CD4-positive, alpha-beta T cell treated with Interleukin-4 for 1 hour (primary cell): ENCODE results near the gene HMOX2.

Experiments
- DNase-seq, 2 donors: peaks; one replicate each; pipeline ENCODE4 v3.0.0-alpha.2; 2020 to 2022

The HMOX2 gene

GRCh38 chr16:4475880-4476788 lies at the start of gene HMOX2:
Gene HMOX2 (plus strand): TSS chr16:4476398. CDS start chr16:4505525, 29,127 bp downstream.
- DNase-seq = peak; percentile 94 to 95

- DNase-seq = no peak
Observed at GRCh38 chr16:4426722-4427372, 49.4 kb upstream of the HMOX2 start.

GRCh38 chr16:4428500-4428899 lies 47.7 kb upstream of the HMOX2 start:
- no peak for DNase-seq

- DNase-seq = no peak
Observed at GRCh38 chr16:4431023-4431422, 45.2 kb upstream of the HMOX2 start.

- no peak for DNase-seq
Observed at GRCh38 chr16:4433228-4433627, 43.0 kb upstream of the HMOX2 start.

- no peak for DNase-seq
Observed at GRCh38 chr16:4433914-4434787, 42.0 kb upstream of the HMOX2 start.

- DNase-seq = no peak
Observed at GRCh38 chr16:4435337-4436067, 40.7 kb upstream of the HMOX2 start.

GRCh38 chr16:4437366-4437765 lies 38.8 kb upstream of the HMOX2 start:
- no peak for DNase-seq

- DNase-seq = no peak
Observed at GRCh38 chr16:4442371-4442770, 33.8 kb upstream of the HMOX2 start.

- no peak for DNase-seq
Observed at GRCh38 chr16:4443271-4443670, 32.9 kb upstream of the HMOX2 start.

- DNase-seq = no peak
Observed at GRCh38 chr16:4443986-4444385, 32.2 kb upstream of the HMOX2 start.

GRCh38 chr16:4450430-4450829 lies 25.8 kb upstream of the HMOX2 start:
- no peak for DNase-seq

GRCh38 chr16:4450931-4451519 lies 25.2 kb upstream of the HMOX2 start:
- no peak for DNase-seq

- no peak for DNase-seq
Observed at GRCh38 chr16:4452674-4453073, 23.5 kb upstream of the HMOX2 start.

GRCh38 chr16:4454623-4455022 lies 21.6 kb upstream of the HMOX2 start:
- DNase-seq = no peak

- DNase-seq = no peak
Observed at GRCh38 chr16:4455081-4455480, 21.1 kb upstream of the HMOX2 start.

- no peak for DNase-seq
Observed at GRCh38 chr16:4455951-4456350, 20.2 kb upstream of the HMOX2 start.

- DNase-seq = no peak
Observed at GRCh38 chr16:4460936-4461249, 15.3 kb upstream of the HMOX2 start.

GRCh38 chr16:4461250-4462085 lies 14.7 kb upstream of the HMOX2 start:
- no peak for DNase-seq

- no peak for DNase-seq
Observed at GRCh38 chr16:4463522-4464163, 12.6 kb upstream of the HMOX2 start.
